Fibroblast of lung (primary cell): ENCODE measurements around the gene CIPC. TPM values are rescaled to one million over a fixed set of nuclear protein-coding genes. Genes with fewer than 3 reads are reported as not detected.
A peak's percentile ranks its signal among the peaks of the same experiment; 100 is the strongest.

Source experiments
- DNase-seq, 2 donors: peaks; one replicate each; pipeline versions ENCODE4 v3.0.0 to v3.0.0-alpha.2; 2010; ENCODE audit warnings: low read depth in 2 of 2
- H2AFZ ChIP-seq: 2 replicates; pipeline ENCODE4 v1.5.1; 2012; ENCODE audit warnings: low read length, control low read depth, inconsistent platforms
- H3K27ac ChIP-seq: 2 replicates; pipeline ENCODE4 v1.5.1; 2011; ENCODE audit warnings: low read length, control low read depth; ENCODE audit not compliant: insufficient read depth
- H3K27me3 ChIP-seq: 2 replicates; pipeline ENCODE4 v1.5.1; 2011; ENCODE audit warnings: mild to moderate bottlenecking, low read length; ENCODE audit not compliant: control insufficient read depth, insufficient read depth
- H3K36me3 ChIP-seq: 2 replicates; pipeline ENCODE4 v1.5.1; 2011; ENCODE audit warnings: low read length; ENCODE audit not compliant: control insufficient read depth, insufficient read depth
- H3K4me1 ChIP-seq: 2 replicates; pipeline ENCODE4 v1.5.1; 2011; ENCODE audit warnings: low read length; ENCODE audit not compliant: control insufficient read depth, insufficient read depth; ENCODE audit errors: extremely low read depth
- H3K4me2 ChIP-seq: 2 replicates; pipeline ENCODE4 v1.5.1; 2011; ENCODE audit warnings: low read length, control low read depth; ENCODE audit not compliant: insufficient read depth; ENCODE audit errors: extremely low read depth
- H3K4me3 ChIP-seq, 4 experiments: fragments of 200-600 bp in 1 of 4; sonication (generic) in 1 of 4; replicated peaks in 1 of 4; 2 replicates each; pipeline ENCODE4 v1.5.1; 2011 to 2016; ENCODE audit warnings: low read length in 4 of 4, low read depth in 3 of 4, mild to moderate bottlenecking in 3 of 4, control low read depth in 2 of 4, inconsistent platforms in 1 of 4, mixed read lengths in 1 of 4; ENCODE audit not compliant: insufficient read depth in 1 of 4; ENCODE audit errors: control extremely low read depth in 1 of 4
- H3K79me2 ChIP-seq: 2 replicates; pipeline ENCODE4 v1.5.1; 2012; ENCODE audit warnings: mild to moderate bottlenecking, low read length, inconsistent platforms; ENCODE audit not compliant: control insufficient read depth, insufficient read depth
- H3K9ac ChIP-seq: 2 replicates; pipeline ENCODE4 v1.5.1; 2011; ENCODE audit warnings: mild to moderate bottlenecking, low read length, control low read depth; ENCODE audit not compliant: insufficient read depth
- H3K9me3 ChIP-seq: 2 replicates; pipeline ENCODE4 v1.5.1; 2012; ENCODE audit warnings: low read depth, low read length; ENCODE audit not compliant: control insufficient read depth, insufficient read depth
- H4K20me1 ChIP-seq: 2 replicates; pipeline ENCODE4 v1.5.1; 2011; ENCODE audit warnings: low read length; ENCODE audit not compliant: control insufficient read depth, insufficient read depth; ENCODE audit errors: extremely low read depth
- EZH2 ChIP-seq: IDR thresholded peaks from 2 replicates; pipeline ENCODE4 v1.5.1; 2012; ENCODE audit warnings: low read length, control low read depth, mild to moderate bottlenecking; ENCODE audit errors: missing control alignments
- polyA plus RNA-seq, 2 donors: library from polyadenylated mRNA; depleted of rRNA in 1 of 2; stranded (reverse) in 1 of 2; unstranded in 1 of 2; fragments of >200 nt; gene quantifications; 2 replicates each; pipeline ENCODE4 v1.2.1, GENCODE V29; 2011 to 2012; ENCODE audit warnings: missing spikeins in 1 of 2
- total RNA-seq: library from RNA; depleted of rRNA; stranded (reverse); fragments of >200 nt; gene quantifications from 2 replicates; pipeline ENCODE4 v1.2.1, GENCODE V29; 2014
- TF ChIP-seq, protein P1 (sequence below), 2 donors: IDR thresholded peaks in 1 of 2; conservative IDR thresholded peaks in 1 of 2; 1 replicate in 1 of 2; 2 replicates in 1 of 2; pipeline ENCODE4 v1.5.1; 2011 to 2012; ENCODE audit warnings: low read length in 2 of 2, control low read depth in 1 of 2, inconsistent platforms in 1 of 2, low read depth in 1 of 2, mild to moderate bottlenecking in 1 of 2

Gene CIPC
- total and polyA plus RNA-seq, 2 donors (not counting 1 experiment from before 2014, with no cell fraction given), result 12.1 to 12.8 TPM

DNA sequence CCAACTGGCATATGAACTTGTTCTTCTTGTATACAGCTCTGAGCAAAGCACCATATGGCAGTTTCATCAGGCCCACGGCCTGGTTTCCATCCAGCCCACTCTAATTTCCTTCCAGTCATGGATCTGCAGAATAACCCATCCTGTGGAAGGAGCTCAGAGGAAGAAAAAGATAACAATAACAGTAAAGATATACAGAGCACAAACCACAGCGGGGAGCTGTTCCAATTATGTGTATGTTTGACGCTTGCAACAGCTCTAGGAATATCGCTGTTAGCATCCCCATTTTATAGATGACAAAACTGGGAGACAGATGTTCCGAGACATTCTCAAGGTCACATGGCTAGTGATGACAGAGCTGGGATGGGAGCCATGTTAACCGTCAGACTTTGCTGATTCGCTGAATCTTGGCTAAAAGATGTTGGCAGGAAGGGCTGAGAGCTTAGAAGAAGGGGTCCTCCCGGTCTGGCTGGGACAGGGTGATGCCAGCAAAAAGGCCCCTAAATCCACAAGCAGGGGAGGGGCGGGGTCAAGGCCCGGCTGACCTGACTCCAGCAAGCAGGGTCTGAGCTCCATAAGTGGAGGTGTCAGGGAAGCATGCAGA, 34.4 kb upstream of the CIPC start:
- no peak for TF ChIP-seq EZH2
- TF ChIP-seq, protein P1, sequence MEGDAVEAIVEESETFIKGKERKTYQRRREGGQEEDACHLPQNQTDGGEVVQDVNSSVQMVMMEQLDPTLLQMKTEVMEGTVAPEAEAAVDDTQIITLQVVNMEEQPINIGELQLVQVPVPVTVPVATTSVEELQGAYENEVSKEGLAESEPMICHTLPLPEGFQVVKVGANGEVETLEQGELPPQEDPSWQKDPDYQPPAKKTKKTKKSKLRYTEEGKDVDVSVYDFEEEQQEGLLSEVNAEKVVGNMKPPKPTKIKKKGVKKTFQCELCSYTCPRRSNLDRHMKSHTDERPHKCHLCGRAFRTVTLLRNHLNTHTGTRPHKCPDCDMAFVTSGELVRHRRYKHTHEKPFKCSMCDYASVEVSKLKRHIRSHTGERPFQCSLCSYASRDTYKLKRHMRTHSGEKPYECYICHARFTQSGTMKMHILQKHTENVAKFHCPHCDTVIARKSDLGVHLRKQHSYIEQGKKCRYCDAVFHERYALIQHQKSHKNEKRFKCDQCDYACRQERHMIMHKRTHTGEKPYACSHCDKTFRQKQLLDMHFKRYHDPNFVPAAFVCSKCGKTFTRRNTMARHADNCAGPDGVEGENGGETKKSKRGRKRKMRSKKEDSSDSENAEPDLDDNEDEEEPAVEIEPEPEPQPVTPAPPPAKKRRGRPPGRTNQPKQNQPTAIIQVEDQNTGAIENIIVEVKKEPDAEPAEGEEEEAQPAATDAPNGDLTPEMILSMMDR (conservative IDR thresholded peaks at IDR 0.05 in 1 of 2, IDR thresholded peaks at IDR 0.05 in 1 of 2; ENCODE audit: low read depth in 1 of 2, low read length in 2 of 2), result no peak
- no peak overlapping the region for H2AFZ ChIP-seq
- DNase-seq, result peak in 1 of 2 donors; percentile 71

DNA sequence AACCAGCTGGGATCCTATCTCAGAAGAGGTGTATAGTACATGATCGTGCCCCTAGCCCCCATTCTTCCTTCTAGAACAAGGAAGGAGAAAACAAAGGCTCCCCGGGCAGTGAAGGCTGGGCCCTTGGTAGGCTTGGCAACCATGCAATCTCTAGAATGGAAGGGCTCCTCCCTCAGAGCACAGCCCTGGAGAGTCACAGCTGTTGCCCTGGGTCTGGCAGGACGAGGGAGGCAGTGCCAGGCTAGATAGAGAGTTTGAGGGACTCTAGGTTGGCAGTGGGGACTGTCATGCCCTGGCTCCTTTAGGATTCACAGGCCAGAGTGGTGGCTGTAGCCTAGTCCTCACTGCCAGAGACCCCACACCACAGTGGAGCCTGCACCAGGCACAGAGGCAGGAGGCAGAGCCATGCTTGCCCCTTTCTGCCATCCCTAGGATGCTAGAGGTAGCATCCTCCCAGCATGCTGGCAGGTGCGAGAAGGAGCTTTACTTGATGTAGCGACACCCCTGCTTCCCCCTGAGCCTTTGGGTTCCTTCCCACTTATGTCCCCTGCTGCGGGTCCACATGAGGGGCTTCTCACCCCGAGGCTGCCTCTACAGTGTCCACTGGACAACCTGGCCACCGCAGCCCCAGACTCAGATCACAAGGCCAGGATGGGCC, 33.4 kb upstream of the CIPC start:
- TF ChIP-seq, protein P1 (conservative IDR thresholded peaks at IDR 0.05 in 1 of 2, IDR thresholded peaks at IDR 0.05 in 1 of 2; ENCODE audit: low read depth in 1 of 2, low read length in 2 of 2), result no peak
- no peak for TF ChIP-seq EZH2
- H3K36me3 ChIP-seq, result no peaks in the 10 kb centered on the region
- no peaks in the 10 kb centered on the region for H3K79me2 ChIP-seq
- no peaks in the 10 kb centered on the region for H4K20me1 ChIP-seq
- no peak for DNase-seq
- no peaks in the 10 kb centered on the region for H3K9me3 ChIP-seq
- no peak overlapping the region for H2AFZ ChIP-seq
- H3K4me3 ChIP-seq, result no peak overlapping the region
- H3K4me2 ChIP-seq, result no peak overlapping the region
- no peaks in the 10 kb centered on the region for H3K27me3 ChIP-seq
- no peak overlapping the region for H3K27ac ChIP-seq
- H3K4me1 ChIP-seq, result peaks cover 2% of the 10 kb centered on the region
- no peak overlapping the region for H3K9ac ChIP-seq

More for the DNA sequence above, 34.4 kb upstream of the CIPC start:
- Histone ChIP-seq H3K4me2 (peak overlapping the region; percentile 23), H3K27ac (no peak overlapping the region), H3K4me3 (no peak overlapping the region), H3K36me3 (no peaks in the 10 kb centered on the region), H4K20me1 (no peaks in the 10 kb centered on the region), H3K79me2 (no peaks in the 10 kb centered on the region), H3K27me3 (no peaks in the 10 kb centered on the region), H3K9ac (no peak overlapping the region), H3K4me1 (peaks cover 6% of the 10 kb centered on the region), H3K9me3 (no peaks in the 10 kb centered on the region)

DNA sequence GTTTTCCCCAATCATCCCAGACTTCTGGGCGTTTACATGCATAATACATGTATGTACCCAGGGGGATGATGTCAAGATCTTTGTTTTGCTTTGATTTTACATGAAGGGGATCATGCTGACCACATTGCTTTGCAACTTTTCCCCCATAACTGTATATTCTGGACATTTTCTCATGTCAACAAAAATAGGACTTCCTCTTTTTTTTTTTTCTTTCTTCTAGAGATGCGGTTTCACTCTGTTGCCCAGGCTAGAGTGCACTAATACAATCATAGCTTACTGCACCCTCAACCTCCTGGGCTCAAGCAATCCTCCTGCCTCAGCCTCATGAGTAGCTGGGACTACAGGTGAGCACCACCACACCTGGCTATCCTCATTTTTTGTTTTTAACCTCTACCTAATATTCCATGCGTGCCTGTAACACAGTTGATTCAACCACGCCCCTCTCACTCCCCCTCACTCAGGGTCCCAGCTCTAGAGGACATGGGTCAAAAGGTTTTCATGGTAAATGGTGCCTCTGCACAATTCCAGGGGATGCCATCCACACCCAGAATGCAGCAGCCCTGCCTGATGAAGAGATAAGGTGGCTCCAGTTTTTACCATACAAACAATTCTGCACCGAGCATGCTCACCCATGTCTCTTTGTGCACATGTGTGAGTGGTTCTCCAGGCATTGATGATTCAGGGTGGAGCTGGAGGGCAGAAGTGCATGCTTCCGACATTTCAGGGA, 32.0 kb upstream of the CIPC start:
- Histone ChIP-seq H2AFZ (no peak overlapping the region), H3K4me2 (no peak overlapping the region), H3K4me1 (no peaks in the 10 kb centered on the region), H3K4me3 (no peak overlapping the region), H4K20me1 (no peaks in the 10 kb centered on the region), H3K36me3 (no peaks in the 10 kb centered on the region), H3K79me2 (no peaks in the 10 kb centered on the region), H3K27me3 (no peaks in the 10 kb centered on the region), H3K27ac (no peak overlapping the region), H3K9me3 (no peaks in the 10 kb centered on the region), H3K9ac (no peak overlapping the region)
- no peak for TF ChIP-seq EZH2
- TF ChIP-seq, protein P1 (conservative IDR thresholded peaks at IDR 0.05 in 1 of 2, IDR thresholded peaks at IDR 0.05 in 1 of 2; ENCODE audit: low read depth in 1 of 2, low read length in 2 of 2), result no peak
- DNase-seq, result no peak
